Adrenal gland (tissue), 12 donors: ENCODE results near the gene SPIB. TPM values are rescaled to one million over a fixed set of nuclear protein-coding genes. Genes with fewer than 3 reads are reported as not detected.
"Not testable (repeated sequence)": the region's sequence is repeated elsewhere in the genome, so short reads cannot be mapped to it uniquely, and the experiment has no call there.

Source experiments
- DNase-seq, 7 donors: peaks; one replicate each; pipeline ENCODE4 v3.0.0-alpha.2; 2019 to 2020
- H3K27ac ChIP-seq, 5 donors: fragments of 200-600 bp; sonication (generic) in 4 of 5; 1 replicate in 3 of 5; 2 replicates in 2 of 5; pipeline versions ENCODE4 v1.5.1 to v1.8.0; 2016 to 2020; ENCODE audit warnings: mild to moderate bottlenecking in 1 of 5
- H3K27me3 ChIP-seq: fragments of 200-600 bp; 2 replicates; pipeline ENCODE4 v1.8.0; 2021
- H3K36me3 ChIP-seq, 2 donors: fragments of 200-600 bp; replicated peaks in 1 of 2; 1 replicate in 1 of 2; 2 replicates in 1 of 2; pipeline versions ENCODE4 v1.5.1 to v1.8.0; 2018 to 2022
- H3K4me1 ChIP-seq, 2 donors: fragments of 200-600 bp; replicated peaks in 1 of 2; 1 replicate in 1 of 2; 2 replicates in 1 of 2; pipeline versions ENCODE4 v1.5.1 to v1.8.0; 2018 to 2021
- H3K4me3 ChIP-seq, 4 donors: fragments of 200-600 bp; sonication (generic) in 3 of 4; one replicate each; pipeline ENCODE4 v1.5.1; 2016 to 2018
- H3K9me3 ChIP-seq, 3 donors: fragments of 200-600 bp; sonication (generic) in 1 of 3; replicated peaks in 1 of 3; 1 replicate in 2 of 3; 2 replicates in 1 of 3; pipeline versions ENCODE4 v1.5.1 to v1.8.0; 2016 to 2021
- CTCF ChIP-seq, 6 experiments: fragments of 450-650 bp in 4 of 6; fragments of 200-600 bp in 2 of 6; sonication (generic) in 1 of 6; IDR thresholded peaks; 1 replicate in 5 of 6; 2 replicates in 1 of 6; pipeline versions ENCODE4 v1.5.1 to v1.8.0; 2016 to 2021; ENCODE audit warnings: antibody characterized with exemption in 6 of 6, mild to moderate bottlenecking in 2 of 6, moderate library complexity in 1 of 6
- POLR2A ChIP-seq, 2 donors: fragments of 450-650 bp; IDR thresholded peaks; one replicate each; pipeline ENCODE4 v1.6.1; 2017; ENCODE audit warnings: antibody characterized with exemption in 2 of 2, mild to moderate bottlenecking in 2 of 2, moderate library complexity in 1 of 2
- WGBS, 4 donors: extraction: QIAGEN DNeasy Blood & Tissue Kit in 2 of 4; methylation state at CpG; one replicate each; pipeline versions ENCODE4 v1.1.5 to v1.1.7; 2013 to 2017; 5-methylcytosine and 5-hydroxymethylcytosine counted together
- intact Hi-C, 2 donors: fragments of 100-400 bp; cut with DNase I; formaldehyde crosslinking; loops; one replicate each; pipeline versions ENCODE4 v1.14.1 to v1.15.0; 2022 to 2023
- polyA plus RNA-seq, 3 donors: library from polyadenylated mRNA; stranded (reverse); fragments of 200-250 nt in 2 of 3; fragments of 350-450 nt in 1 of 3; fragmentation: Illumina TruSeq in 1 of 3; extraction: RNeasy Lipid Tissue Mini Kit (QIAGEN cat#74804) in 1 of 3; gene quantifications; one replicate each; pipeline ENCODE4 v1.2.3, GENCODE V29; 2013 to 2014
- total RNA-seq, 9 donors: library from RNA; depleted of rRNA in 4 of 9; stranded (reverse); fragments of >200 nt in 4 of 9; fragments of 120-200 nt in 1 of 9; fragmentation: NEBNext Ultra II Directional in 1 of 9; extraction: Animal tissue kit (Norgen Biotek cat#: 25700) in 1 of 9; gene quantifications; one replicate each; pipeline versions ENCODE4 v1.1.0 to v1.2.4, GENCODE V29; 2013 to 2023
- donor health status: healthy with polysubstance abuse.
- donor health status: Bipolar disorder and iron deficiency.
- donor health status: DM: yes; HTN: yes; CAD: no.
- donor health status: DM: no; HTN: no; CAD: no.
- donor health status: DM: no; HTN: no; CAD: no.
- donor health status: DM: yes; HTN: yes; CAD: no.

Gene SPIB
- total and polyA plus RNA-seq, 12 donors, result 0.03 to 0.29 (median 0.12) TPM; not detected in 8

GRCh38 chr19:50465986-50466705 lies 47.4 kb downstream of the SPIB start:
- WGBS, 4 donors, result 57 to 66% (median 59%) methylated on average over 7 to 29 of the region's 29 CpGs
- intact Hi-C loops, result no loop called here
- no peaks in the 10 kb centered on the region for H3K27me3 ChIP-seq
- no peaks in the 10 kb centered on the region for H3K4me1 ChIP-seq
- H3K4me3 ChIP-seq, result no peak overlapping the region
- H3K9me3 ChIP-seq, result no peaks in the 10 kb centered on the region
- no peak overlapping the region for H3K27ac ChIP-seq
- DNase-seq, result peak in 1 of 7 donors; percentile 70
- H3K36me3 ChIP-seq, result no peaks in the 10 kb centered on the region
- TF ChIP-seq CTCF (IDR thresholded peaks at IDR 0.05) (no peak), POLR2A (IDR thresholded peaks at IDR 0.05) (no peak)

- H3K36me3 ChIP-seq, result no peaks in the 10 kb centered on the region
- TF ChIP-seq CTCF (IDR thresholded peaks at IDR 0.05), result no peak
- no peak for TF ChIP-seq POLR2A (IDR thresholded peaks at IDR 0.05)
- H3K4me1 ChIP-seq, result no peaks in the 10 kb centered on the region
- DNase-seq, result no peak
- H3K4me3 ChIP-seq, result no peak overlapping the region
- no peak overlapping the region for H3K27ac ChIP-seq
- WGBS, 4 donors, result 79 to 94% (median 87%) methylated on average over 4 to 11 of the region's 11 CpGs
- intact Hi-C loops, result no loop called here
- no peaks in the 10 kb centered on the region for H3K9me3 ChIP-seq
- no peaks in the 10 kb centered on the region for H3K27me3 ChIP-seq
These were observed 47.9 kb downstream of the SPIB start for GRCh38 chr19:50466706-50467039.

GRCh38 chr19:50467566-50467965 lies 48.8 kb downstream of the SPIB start:
- intact Hi-C loops, result no loop called here
- DNase-seq, result no peak
- Histone ChIP-seq H3K27me3 (no peaks in the 10 kb centered on the region), H3K36me3 (no peaks in the 10 kb centered on the region), H3K9me3 (no peaks in the 10 kb centered on the region), H3K4me3 (no peak overlapping the region), H3K4me1 (no peaks in the 10 kb centered on the region), H3K27ac (no peak overlapping the region)
- 79 to 82% (median 80%) methylated on average over 18 of the region's 18 CpGs for WGBS, 4 donors
- TF ChIP-seq CTCF (IDR thresholded peaks at IDR 0.05), result no peak

GRCh38 chr19:50468818-50469217 lies 50.1 kb downstream of the SPIB start:
- Histone ChIP-seq H3K27ac (no peak overlapping the region), H3K4me1 (no peaks in the 10 kb centered on the region), H3K4me3 (no peak overlapping the region), H3K27me3 (no peaks in the 10 kb centered on the region), H3K9me3 (no peaks in the 10 kb centered on the region), H3K36me3 (no peaks in the 10 kb centered on the region)
- no peak for DNase-seq
- no peak for TF ChIP-seq CTCF (IDR thresholded peaks at IDR 0.05)
- TF ChIP-seq POLR2A (IDR thresholded peaks at IDR 0.05), result no peak
- intact Hi-C loops, result no loop called here
- 80 to 86% (median 84%) methylated on average over 6 of the region's 6 CpGs for WGBS, 4 donors

GRCh38 chr19:50473336-50473735 lies 54.6 kb downstream of the SPIB start:
- intact Hi-C loops, H3K9me3 ChIP-seq, H3K27me3 ChIP-seq, H3K36me3 ChIP-seq, H3K4me3 ChIP-seq, DNase-seq, H3K27ac ChIP-seq: not testable (repeated sequence)
- 49 to 76% (median 70%) methylated on average over 3 of the region's 3 CpGs for WGBS, 4 donors
- H3K4me1 ChIP-seq, result peaks cover 9 to 12% of the 10 kb centered on the region in 2 donors
